K562 (cell line): ENCODE measurements around the gene ZNF750. TPM values are rescaled to one million over a fixed set of nuclear protein-coding genes. Genes with fewer than 3 reads are reported as not detected.

Experiments
- EWSR1 ChIP-seq: fragments of 450-650 bp; IDR thresholded peaks from 2 replicates; pipeline ENCODE4 v1.6.1; 2018; ENCODE audit warnings: borderline replicate concordance, mild to moderate bottlenecking, low read depth, moderate library complexity; ENCODE audit not compliant: partially characterized antibody
- GABPA ChIP-seq: fragments of 200-800 bp; sonication (Bioruptor generic); conservative IDR thresholded peaks from 2 replicates; pipeline ENCODE4 v1.6.1; 2016; ENCODE audit warnings: low read depth, missing genetic modification characterization, missing compliant biosample characterization
- JUN ChIP-seq, 2 experiments: sonication (generic) in 1 of 2; formaldehyde crosslinking in 1 of 2; IDR thresholded peaks; 2 replicates each; pipeline versions ENCODE4 v1.6.1 to v1.8.0; 2012 to 2022; ENCODE audit warnings: borderline replicate concordance in 2 of 2, mild to moderate bottlenecking in 2 of 2, improper control_type of control experiment in 1 of 2, low read depth in 1 of 2, low read length in 1 of 2, missing genetic modification reagents in 1 of 2
- LEF1 ChIP-seq: fragments of 450-650 bp; IDR thresholded peaks from 2 replicates; pipeline ENCODE4 v1.6.1; 2016; ENCODE audit warnings: mild to moderate bottlenecking
- MED1 ChIP-seq: sonication (generic); formaldehyde crosslinking; IDR thresholded peaks from 2 replicates; pipeline ENCODE4 v1.8.1; 2023; ENCODE audit warnings: missing genetic modification reagents, borderline replicate concordance
- MTA3 ChIP-seq: fragments of 450-650 bp; formaldehyde crosslinking; IDR thresholded peaks from 2 replicates; pipeline ENCODE4 v1.6.1; 2017; ENCODE audit warnings: mild to moderate bottlenecking, borderline replicate concordance
- SETDB1 ChIP-seq: IDR thresholded peaks from one replicate; pipeline ENCODE4 v1.6.1; 2012; ENCODE audit warnings: low read length, control low read depth, inconsistent platforms
- ZNF668 ChIP-seq: fragments of 250-450 bp; sonication (Bioruptor Pico); IDR thresholded peaks from 2 replicates; pipeline ENCODE4 v1.8.0; 2022; ENCODE audit warnings: mild to moderate bottlenecking, inconsistent platforms
- polyA plus RNA-seq, 8 experiments: library from polyadenylated mRNA; depleted of rRNA in 4 of 8; stranded (reverse) in 5 of 8; unstranded in 3 of 8; fragments of >200 nt; fragmentation: Nextera tagmentation in 2 of 8; fragmentation: Illumina TruSeq in 1 of 8; extraction: Ambion mirVana in 2 of 8; extraction: Trizol in 1 of 8; gene quantifications; 2 replicates each; pipeline versions ENCODE4 v1.2.1 to v1.2.3, GENCODE V29; 2011 to 2014; ENCODE audit warnings: inconsistent platforms in 1 of 8, missing spikeins in 1 of 8
- total RNA-seq, 7 experiments: library from RNA; depleted of rRNA in 6 of 7; stranded (reverse); fragments of >200 nt in 6 of 7; fragmentation: Illumina TruSeq in 2 of 7; extraction: Trizol in 2 of 7; gene quantifications; 2 replicates each; pipeline versions ENCODE4 v1.2.1 to v1.2.3, GENCODE V29; 2011 to 2021; ENCODE audit warnings: low replicate concordance in 1 of 7
- TF ChIP-seq, protein P1 (sequence below), 2 experiments: fragments of 450-650 bp in 1 of 2; sonication (generic) in 1 of 2; formaldehyde crosslinking in 1 of 2; IDR thresholded peaks in 1 of 2; conservative IDR thresholded peaks in 1 of 2; 2 replicates each; pipeline versions ENCODE4 v1.6.1 to v1.8.1; 2016 to 2023; ENCODE audit warnings: mild to moderate bottlenecking in 2 of 2, moderate library complexity in 2 of 2, inconsistent platforms in 1 of 2, missing genetic modification reagents in 1 of 2
- TF ChIP-seq, protein P2 (sequence below): fragments of 250-450 bp; sonication (Bioruptor Pico); IDR thresholded peaks from 2 replicates; pipeline ENCODE4 v1.4.0; 2020; ENCODE audit warnings: mild to moderate bottlenecking, moderate library complexity
- TF ChIP-seq, protein P3 (sequence below): fragments of 450-650 bp; IDR thresholded peaks from 2 replicates; pipeline ENCODE4 v1.6.1; 2016; ENCODE audit warnings: mild to moderate bottlenecking, moderate library complexity

Gene ZNF750
- total and polyA plus RNA-seq, 9 of the 15 experiments (the other 6 are each of a cell fraction or from before 2014, with no cell fraction given) = not detected

DNA sequence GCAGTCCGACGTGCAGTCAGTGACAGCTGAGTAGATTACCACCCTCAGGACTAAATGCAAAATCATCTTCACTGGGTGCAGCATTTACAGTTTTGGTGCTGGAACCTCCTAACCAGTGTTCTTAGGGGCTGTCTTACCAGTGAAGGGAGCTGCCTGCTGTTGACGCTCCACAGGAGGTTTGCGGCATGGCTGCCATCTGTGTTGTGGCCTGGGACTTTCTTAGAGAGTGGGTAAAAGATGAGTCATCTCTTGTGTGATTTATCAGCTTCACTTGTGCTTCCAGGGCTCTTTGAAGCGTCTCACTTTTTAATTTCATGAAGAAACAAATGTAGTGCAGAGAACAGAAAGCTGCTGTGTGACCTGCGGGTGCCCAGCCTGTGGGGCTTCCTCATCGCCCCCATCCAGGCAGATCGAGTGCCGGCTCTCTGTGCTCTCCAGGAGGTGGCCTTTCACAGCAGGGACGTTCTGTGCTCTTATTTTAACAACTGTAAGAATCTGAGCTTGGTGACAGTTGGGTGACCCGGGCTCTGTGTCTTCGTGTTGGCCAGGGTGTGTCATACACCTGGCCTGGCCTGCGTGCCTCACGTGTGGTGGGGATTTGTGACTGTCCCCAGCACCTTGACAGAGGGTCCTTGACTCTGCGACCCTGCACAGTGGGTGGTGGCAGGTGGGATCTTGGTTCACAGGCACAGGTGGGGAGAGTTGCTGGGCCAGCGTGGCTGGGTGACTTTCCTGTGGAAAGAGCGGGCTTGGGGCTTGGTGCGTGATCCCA, 24.3 kb upstream of the ZNF750 start (continued):
- TF ChIP-seq, protein P1, sequence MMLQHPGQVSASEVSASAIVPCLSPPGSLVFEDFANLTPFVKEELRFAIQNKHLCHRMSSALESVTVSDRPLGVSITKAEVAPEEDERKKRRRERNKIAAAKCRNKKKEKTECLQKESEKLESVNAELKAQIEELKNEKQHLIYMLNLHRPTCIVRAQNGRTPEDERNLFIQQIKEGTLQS (IDR thresholded peaks at IDR 0.05) = peak; percentile 97
- TF ChIP-seq, protein P1 (CRISPR knock-in tag; conservative IDR thresholded peaks at IDR 0.05) = peak; percentile 35; the same call in 1 of the 2 replicates
- TF ChIP-seq LEF1 = no peak
- TF ChIP-seq, protein P2, sequence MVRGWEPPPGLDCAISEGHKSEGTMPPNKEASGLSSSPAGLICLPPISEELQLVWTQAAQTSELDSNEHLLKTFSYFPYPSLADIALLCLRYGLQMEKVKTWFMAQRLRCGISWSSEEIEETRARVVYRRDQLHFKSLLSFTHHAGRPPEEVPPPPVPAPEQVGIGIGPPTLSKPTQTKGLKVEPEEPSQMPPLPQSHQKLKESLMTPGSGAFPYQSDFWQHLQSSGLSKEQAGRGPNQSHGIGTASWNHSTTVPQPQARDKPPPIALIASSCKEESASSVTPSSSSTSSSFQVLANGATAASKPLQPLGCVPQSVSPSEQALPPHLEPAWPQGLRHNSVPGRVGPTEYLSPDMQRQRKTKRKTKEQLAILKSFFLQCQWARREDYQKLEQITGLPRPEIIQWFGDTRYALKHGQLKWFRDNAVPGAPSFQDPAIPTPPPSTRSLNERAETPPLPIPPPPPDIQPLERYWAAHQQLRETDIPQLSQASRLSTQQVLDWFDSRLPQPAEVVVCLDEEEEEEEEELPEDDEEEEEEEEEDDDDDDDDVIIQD (CRISPR knock-in tag) = no peak
- TF ChIP-seq, protein P3, sequence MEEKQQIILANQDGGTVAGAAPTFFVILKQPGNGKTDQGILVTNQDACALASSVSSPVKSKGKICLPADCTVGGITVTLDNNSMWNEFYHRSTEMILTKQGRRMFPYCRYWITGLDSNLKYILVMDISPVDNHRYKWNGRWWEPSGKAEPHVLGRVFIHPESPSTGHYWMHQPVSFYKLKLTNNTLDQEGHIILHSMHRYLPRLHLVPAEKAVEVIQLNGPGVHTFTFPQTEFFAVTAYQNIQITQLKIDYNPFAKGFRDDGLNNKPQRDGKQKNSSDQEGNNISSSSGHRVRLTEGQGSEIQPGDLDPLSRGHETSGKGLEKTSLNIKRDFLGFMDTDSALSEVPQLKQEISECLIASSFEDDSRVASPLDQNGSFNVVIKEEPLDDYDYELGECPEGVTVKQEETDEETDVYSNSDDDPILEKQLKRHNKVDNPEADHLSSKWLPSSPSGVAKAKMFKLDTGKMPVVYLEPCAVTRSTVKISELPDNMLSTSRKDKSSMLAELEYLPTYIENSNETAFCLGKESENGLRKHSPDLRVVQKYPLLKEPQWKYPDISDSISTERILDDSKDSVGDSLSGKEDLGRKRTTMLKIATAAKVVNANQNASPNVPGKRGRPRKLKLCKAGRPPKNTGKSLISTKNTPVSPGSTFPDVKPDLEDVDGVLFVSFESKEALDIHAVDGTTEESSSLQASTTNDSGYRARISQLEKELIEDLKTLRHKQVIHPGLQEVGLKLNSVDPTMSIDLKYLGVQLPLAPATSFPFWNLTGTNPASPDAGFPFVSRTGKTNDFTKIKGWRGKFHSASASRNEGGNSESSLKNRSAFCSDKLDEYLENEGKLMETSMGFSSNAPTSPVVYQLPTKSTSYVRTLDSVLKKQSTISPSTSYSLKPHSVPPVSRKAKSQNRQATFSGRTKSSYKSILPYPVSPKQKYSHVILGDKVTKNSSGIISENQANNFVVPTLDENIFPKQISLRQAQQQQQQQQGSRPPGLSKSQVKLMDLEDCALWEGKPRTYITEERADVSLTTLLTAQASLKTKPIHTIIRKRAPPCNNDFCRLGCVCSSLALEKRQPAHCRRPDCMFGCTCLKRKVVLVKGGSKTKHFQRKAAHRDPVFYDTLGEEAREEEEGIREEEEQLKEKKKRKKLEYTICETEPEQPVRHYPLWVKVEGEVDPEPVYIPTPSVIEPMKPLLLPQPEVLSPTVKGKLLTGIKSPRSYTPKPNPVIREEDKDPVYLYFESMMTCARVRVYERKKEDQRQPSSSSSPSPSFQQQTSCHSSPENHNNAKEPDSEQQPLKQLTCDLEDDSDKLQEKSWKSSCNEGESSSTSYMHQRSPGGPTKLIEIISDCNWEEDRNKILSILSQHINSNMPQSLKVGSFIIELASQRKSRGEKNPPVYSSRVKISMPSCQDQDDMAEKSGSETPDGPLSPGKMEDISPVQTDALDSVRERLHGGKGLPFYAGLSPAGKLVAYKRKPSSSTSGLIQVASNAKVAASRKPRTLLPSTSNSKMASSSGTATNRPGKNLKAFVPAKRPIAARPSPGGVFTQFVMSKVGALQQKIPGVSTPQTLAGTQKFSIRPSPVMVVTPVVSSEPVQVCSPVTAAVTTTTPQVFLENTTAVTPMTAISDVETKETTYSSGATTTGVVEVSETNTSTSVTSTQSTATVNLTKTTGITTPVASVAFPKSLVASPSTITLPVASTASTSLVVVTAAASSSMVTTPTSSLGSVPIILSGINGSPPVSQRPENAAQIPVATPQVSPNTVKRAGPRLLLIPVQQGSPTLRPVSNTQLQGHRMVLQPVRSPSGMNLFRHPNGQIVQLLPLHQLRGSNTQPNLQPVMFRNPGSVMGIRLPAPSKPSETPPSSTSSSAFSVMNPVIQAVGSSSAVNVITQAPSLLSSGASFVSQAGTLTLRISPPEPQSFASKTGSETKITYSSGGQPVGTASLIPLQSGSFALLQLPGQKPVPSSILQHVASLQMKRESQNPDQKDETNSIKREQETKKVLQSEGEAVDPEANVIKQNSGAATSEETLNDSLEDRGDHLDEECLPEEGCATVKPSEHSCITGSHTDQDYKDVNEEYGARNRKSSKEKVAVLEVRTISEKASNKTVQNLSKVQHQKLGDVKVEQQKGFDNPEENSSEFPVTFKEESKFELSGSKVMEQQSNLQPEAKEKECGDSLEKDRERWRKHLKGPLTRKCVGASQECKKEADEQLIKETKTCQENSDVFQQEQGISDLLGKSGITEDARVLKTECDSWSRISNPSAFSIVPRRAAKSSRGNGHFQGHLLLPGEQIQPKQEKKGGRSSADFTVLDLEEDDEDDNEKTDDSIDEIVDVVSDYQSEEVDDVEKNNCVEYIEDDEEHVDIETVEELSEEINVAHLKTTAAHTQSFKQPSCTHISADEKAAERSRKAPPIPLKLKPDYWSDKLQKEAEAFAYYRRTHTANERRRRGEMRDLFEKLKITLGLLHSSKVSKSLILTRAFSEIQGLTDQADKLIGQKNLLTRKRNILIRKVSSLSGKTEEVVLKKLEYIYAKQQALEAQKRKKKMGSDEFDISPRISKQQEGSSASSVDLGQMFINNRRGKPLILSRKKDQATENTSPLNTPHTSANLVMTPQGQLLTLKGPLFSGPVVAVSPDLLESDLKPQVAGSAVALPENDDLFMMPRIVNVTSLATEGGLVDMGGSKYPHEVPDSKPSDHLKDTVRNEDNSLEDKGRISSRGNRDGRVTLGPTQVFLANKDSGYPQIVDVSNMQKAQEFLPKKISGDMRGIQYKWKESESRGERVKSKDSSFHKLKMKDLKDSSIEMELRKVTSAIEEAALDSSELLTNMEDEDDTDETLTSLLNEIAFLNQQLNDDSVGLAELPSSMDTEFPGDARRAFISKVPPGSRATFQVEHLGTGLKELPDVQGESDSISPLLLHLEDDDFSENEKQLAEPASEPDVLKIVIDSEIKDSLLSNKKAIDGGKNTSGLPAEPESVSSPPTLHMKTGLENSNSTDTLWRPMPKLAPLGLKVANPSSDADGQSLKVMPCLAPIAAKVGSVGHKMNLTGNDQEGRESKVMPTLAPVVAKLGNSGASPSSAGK = no peak; the same call in 1 of the 2 replicates
- TF ChIP-seq ZNF668 = no peak
- peak; percentile 89 for TF ChIP-seq JUN (IDR thresholded peaks at IDR 0.05; ENCODE audit: borderline replicate concordance, low read depth, low read length)
- TF ChIP-seq JUN (CRISPR knock-in tag; IDR thresholded peaks at IDR 0.05; ENCODE audit: borderline replicate concordance) = no peak
- no peak for TF ChIP-seq SETDB1
- no peak for TF ChIP-seq MED1
- no peak for TF ChIP-seq GABPA (tag)
- peak; percentile 32; the same call in 1 of the 2 replicates for TF ChIP-seq MTA3
- no peak for TF ChIP-seq EWSR1
